Stimulated activated CD4-positive, alpha-beta T cell treated with anti-CD3 and anti-CD28 coated beads, TNF-alpha, amount 100 ng/mL, for 48 hours (primary cell): ENCODE data around the gene AOC3.
A peak's percentile ranks its signal among the peaks of the same experiment; 100 is the strongest.
"Not testable (repeated sequence)": the region's sequence is repeated elsewhere in the genome, so short reads cannot be mapped to it uniquely, and the experiment has no call there.

Experiments
- DNase-seq, 3 donors: peaks; one replicate each; pipeline ENCODE4 v3.0.0-alpha.2; 2020; ENCODE audit warnings: low read depth in 3 of 3

AOC3 gene

DNA sequence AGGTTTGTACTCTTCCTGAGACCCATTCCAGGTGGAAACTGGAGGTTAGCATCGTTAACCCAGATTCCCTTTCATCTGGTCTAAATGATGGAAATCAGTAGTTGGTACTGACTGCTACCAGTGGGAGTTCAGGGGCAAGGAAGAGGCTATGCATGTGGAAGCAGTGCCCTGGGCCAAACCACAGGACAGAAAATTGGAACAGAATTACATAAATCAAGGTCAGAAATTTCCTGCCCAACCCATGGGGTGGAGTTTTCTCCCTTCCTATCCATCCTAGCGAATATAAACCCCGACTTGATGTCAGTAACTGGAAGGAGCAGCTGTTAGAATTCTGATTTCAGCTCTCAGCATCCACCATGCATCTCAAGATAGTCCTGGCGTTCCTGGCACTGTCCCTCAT, 6.7 kb upstream of the AOC3 start, which contains the start of gene AOC2:
AOC2 (plus strand) TSS at position 310 of the 400 bp plus-strand sequence; CDS start at position 357, 47 bp downstream.
- DNase-seq = no peak

DNA sequence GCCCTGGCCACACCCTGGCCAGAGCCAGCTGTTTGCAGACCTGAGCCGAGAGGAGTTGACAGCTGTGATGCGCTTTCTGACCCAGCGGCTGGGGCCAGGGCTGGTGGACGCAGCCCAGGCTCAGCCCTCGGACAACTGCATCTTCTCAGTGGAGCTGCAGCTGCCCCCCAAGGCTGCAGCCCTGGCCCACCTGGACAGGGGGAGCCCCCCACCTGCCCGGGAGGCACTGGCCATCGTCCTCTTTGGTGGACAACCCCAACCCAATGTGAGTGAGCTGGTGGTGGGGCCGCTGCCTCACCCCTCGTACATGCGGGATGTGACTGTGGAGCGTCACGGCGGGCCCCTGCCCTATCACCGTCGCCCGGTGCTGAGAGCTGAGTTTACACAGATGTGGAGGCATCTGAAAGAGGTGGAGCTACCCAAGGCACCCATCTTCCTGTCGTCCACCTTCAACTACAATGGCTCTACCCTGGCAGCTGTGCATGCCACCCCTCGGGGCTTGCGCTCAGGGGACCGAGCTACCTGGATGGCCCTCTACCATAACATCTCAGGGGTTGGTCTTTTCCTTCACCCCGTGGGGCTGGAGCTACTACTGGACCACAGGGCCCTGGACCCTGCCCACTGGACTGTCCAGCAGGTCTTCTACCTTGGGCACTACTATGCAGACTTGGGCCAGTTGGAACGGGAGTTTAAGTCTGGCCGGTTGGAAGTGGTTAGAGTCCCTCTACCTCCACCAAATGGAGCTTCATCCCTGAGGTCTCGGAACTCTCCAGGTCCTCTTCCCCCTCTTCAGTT, 6.0 kb upstream of the AOC3 start:
- no peak for DNase-seq

DNA sequence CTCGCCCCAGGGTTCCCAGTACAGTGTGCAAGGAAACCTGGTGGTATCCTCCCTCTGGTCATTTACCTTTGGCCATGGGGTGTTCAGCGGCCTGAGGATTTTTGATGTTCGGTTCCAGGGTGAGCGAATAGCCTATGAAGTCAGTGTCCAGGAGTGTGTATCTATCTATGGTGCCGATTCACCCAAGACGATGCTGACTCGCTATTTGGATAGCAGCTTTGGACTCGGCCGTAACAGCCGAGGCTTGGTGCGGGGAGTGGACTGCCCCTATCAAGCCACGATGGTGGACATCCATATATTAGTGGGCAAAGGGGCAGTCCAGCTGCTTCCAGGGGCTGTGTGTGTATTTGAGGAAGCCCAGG, 5.5 kb upstream of the AOC3 start:
- no peak for DNase-seq

GRCh38 chr17:42845918-42846593, 4.9 kb upstream of the AOC3 start:
- DNase-seq = peak in 2 of 3 donors; percentile 32 to 38

DNA sequence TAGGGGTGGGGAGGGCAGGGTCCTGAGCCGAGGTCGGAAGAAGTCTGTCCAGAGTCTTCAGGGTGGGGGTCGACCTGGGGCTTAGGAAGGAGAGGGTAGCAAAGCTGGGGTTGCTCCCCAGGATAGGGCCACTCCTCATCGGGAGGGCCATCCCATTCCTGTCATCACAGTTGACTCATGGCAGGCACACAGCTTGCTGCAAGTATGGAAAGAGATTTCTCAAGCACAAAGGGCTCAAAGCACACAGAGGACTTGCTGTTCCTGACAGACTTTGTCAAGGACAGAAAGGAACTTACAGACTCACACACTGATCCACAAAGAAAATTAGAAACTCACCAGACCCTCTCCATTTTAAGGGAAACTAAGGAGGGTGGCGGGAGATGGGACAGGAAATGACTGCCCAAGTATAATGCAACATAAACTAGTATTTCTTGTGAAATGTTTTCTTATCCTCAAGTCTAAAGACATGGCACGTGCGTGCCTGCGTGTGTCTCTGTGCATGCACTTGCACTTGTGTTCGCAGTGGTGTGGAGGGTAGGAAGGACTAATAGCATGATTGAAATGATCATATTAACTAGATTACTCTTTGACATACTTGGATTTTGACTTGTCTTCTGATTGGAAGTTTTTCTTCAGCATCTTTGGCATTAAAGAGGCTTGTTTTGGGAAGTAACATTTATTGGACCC, 4.3 kb upstream of the AOC3 start:
- no peak for DNase-seq

GRCh38 chr17:42848093-42848492, 2.9 kb upstream of the AOC3 start:
- DNase-seq = no peak

- DNase-seq = no peak
These were observed 2.0 kb upstream of the AOC3 start for GRCh38 chr17:42849031-42849430.

DNA sequence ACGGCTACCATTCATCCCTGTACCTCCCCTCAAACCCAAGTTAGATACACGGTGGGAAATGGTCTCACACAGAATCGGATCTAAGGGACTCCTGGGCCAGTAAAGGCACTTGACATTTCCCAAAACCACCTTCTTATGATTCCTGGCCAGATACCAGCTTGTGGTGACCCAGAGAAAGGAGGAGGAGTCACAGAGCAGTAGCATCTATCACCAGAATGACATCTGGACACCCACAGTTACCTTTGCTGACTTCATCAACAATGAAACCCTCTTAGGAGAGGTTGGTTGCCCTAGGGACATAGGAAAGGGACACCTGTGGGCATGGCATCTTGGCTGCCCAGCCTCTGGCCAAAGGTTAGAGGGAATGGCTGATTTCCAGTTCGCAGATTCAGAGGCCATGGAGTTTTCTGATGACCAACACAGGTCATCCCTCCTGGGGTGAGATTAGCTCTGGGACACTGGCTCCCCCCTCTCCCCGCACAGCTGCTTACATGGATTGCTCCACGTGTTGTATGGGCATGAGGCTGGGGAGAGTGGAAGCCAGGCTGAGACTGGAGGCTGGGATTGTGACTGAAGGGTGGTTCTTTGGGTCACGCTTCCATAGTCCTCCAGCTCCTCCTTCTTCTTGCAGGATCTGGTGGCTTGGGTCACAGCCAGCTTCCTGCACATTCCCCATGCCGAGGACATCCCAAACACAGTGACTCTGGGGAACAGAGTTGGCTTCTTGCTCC, 1.4 kb upstream of the AOC3 start:
- DNase-seq = no peak

GRCh38 chr17:42851371-42852240, 607 bp downstream of the AOC3 start:
- not testable (repeated sequence) for DNase-seq

DNA sequence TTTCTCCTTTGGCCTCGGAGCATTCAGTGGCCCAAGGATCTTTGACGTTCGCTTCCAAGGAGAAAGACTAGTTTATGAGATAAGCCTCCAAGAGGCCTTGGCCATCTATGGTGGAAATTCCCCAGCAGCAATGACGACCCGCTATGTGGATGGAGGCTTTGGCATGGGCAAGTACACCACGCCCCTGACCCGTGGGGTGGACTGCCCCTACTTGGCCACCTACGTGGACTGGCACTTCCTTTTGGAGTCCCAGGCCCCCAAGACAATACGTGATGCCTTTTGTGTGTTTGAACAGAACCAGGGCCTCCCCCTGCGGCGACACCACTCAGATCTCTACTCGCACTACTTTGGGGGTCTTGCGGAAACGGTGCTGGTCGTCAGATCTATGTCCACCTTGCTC, 1.4 kb downstream of the AOC3 start:
- no peak for DNase-seq

- DNase-seq = no peak
These were observed 2.0 kb downstream of the AOC3 start for GRCh38 chr17:42853004-42853403.

DNA sequence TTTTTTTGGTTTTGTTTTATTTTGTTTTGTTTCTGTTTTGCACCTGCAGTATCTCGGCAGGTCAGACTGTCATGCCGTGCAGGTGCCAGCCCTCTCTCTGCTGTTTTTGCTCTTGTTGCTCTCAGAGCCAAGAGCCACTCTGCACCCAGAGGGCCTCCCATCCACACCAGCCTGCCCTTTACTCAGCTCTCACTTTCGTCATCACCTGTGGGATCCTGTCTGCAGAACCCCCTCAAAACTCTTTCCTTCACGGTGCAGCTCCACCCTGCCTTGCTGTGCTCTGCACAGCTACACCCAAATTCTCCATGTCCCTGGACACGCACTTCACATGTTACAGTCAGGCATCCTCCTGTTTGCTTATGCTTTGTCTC, 2.6 kb downstream of the AOC3 start:
- DNase-seq = no peak

GRCh38 chr17:42853968-42854790, 3.2 kb downstream of the AOC3 start:
- no peak for DNase-seq

GRCh38 chr17:42855048-42855596, 4.1 kb downstream of the AOC3 start:
- no peak for DNase-seq

DNA sequence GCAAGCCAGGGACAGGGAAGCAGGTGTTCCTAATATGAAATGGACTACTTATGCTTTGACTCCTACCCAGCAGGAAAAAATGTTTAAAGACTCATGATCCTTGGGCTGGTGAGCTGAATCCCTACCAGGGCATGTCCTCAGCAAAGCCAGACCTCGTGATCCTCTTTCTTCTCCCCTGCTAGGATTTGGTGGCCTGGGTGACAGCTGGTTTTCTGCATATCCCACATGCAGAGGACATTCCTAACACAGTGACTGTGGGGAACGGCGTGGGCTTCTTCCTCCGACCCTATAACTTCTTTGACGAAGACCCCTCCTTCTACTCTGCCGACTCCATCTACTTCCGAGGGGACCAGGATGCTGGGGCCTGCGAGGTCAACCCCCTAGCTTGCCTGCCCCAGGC, 5.1 kb downstream of the AOC3 start:
- not testable (repeated sequence) for DNase-seq

DNA sequence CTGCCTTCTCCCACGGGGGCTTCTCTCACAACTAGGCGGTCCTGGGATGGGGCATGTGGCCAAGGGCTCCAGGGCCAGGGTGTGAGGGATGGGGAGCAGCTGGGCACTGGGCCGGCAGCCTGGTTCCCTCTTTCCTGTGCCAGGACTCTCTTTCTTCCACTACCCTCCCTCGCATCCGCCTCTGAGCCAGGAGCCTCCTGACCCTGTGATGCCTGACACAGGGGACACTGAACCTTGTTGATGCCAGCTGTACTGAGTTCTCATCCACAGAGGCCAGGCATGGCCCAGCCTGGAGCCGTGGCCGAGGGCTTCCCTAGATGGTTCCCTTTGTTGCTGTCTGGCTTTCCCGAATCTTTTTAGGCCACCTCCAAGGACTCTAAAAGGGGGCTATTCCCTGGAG, 5.5 kb downstream of the AOC3 start:
- DNase-seq = not testable (repeated sequence)

DNA sequence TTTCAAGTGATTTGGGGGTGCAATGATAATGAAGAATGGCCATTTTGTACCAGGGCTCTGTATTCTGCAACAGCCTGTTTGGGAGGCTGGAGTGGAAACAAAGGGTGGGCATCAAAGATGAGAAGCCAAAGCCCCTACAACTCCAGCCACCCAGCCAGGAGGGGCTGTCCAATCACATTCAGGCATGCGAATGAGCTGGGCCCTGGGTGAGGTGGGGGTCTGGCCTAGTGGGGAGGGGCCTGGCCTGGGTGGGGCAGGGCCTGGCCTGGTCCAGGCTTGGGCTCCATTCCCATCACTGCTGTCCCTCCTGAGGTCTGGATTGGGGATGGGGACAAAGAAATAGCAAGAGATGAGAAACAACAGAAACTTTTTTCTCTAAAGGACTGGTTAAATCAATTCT, 6.4 kb downstream of the AOC3 start:
- no peak for DNase-seq

- no peak for DNase-seq
These were observed 14.7 kb downstream of the AOC3 start for GRCh38 chr17:42865638-42866094.

GRCh38 chr17:42866216-42866615, 15.2 kb downstream of the AOC3 start:
- DNase-seq = no peak
